ENCODE data around the gene BPIFA2. TPM values are rescaled to one million over a fixed set of nuclear protein-coding genes. Genes with fewer than 3 reads are reported as not detected.

The BPIFA2 gene
- total RNA-seq, 1 experiment from 2014 or later, result not detected

- DNase-seq (no peak), ATAC-seq (no peak)
- Histone ChIP-seq H3K9ac (ENCODE audit: low read length) (no peak overlapping the region), H3K27ac (ENCODE audit: low read length) (no peak overlapping the region), H3K36me3 (ENCODE audit: low read depth, low read length) (no peaks in the 10 kb centered on the region), H3K4me3 (ENCODE audit: low read length) (no peak overlapping the region), H3F3A (ENCODE audit: low read length, unreplicated experiment) (no peaks in the 10 kb centered on the region), H3K27me3 (ENCODE audit: low read length) (peaks cover 47% of the 10 kb centered on the region), H4K20me1 (ENCODE audit: low read length) (no peaks in the 10 kb centered on the region), H3K4me1 (ENCODE audit: insufficient read depth, low read length) (peaks cover 7% of the 10 kb centered on the region), H3K79me2 (ENCODE audit: low read length) (no peaks in the 10 kb centered on the region), H3K9me2 (replicated peaks; ENCODE audit: low read length) (no peaks in the 10 kb centered on the region), H3K9me3 (ENCODE audit: low read length) (no peaks in the 10 kb centered on the region), H2AFZ (ENCODE audit: low read length) (no peak overlapping the region), H3K4me2 (ENCODE audit: low read length) (no peak overlapping the region)
- BruUV-seq (replicated peaks), result no TSS peak
- ChIA-PET POLR2A (ENCODE audit: unreplicated experiment) (no interaction called here), CTCF (no interaction called here)
- intact Hi-C loops (cut with micrococcal nuclease), result no loop called here
- TF ChIP-seq, protein P1, sequence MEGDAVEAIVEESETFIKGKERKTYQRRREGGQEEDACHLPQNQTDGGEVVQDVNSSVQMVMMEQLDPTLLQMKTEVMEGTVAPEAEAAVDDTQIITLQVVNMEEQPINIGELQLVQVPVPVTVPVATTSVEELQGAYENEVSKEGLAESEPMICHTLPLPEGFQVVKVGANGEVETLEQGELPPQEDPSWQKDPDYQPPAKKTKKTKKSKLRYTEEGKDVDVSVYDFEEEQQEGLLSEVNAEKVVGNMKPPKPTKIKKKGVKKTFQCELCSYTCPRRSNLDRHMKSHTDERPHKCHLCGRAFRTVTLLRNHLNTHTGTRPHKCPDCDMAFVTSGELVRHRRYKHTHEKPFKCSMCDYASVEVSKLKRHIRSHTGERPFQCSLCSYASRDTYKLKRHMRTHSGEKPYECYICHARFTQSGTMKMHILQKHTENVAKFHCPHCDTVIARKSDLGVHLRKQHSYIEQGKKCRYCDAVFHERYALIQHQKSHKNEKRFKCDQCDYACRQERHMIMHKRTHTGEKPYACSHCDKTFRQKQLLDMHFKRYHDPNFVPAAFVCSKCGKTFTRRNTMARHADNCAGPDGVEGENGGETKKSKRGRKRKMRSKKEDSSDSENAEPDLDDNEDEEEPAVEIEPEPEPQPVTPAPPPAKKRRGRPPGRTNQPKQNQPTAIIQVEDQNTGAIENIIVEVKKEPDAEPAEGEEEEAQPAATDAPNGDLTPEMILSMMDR (conservative IDR thresholded peaks at IDR 0.05; ENCODE audit: low read depth, low read length), result no peak
- TF ChIP-seq EZH2phosphoT487 (IDR thresholded peaks at IDR 0.05; ENCODE audit: borderline replicate concordance, low read length) (no peak), EZH2 (IDR thresholded peaks at IDR 0.05; ENCODE audit: low read length, unreplicated experiment) (no peak)
These were observed 43.0 kb upstream of the BPIFA2 start for GRCh38 chr20:33124994-33125393.

DNA sequence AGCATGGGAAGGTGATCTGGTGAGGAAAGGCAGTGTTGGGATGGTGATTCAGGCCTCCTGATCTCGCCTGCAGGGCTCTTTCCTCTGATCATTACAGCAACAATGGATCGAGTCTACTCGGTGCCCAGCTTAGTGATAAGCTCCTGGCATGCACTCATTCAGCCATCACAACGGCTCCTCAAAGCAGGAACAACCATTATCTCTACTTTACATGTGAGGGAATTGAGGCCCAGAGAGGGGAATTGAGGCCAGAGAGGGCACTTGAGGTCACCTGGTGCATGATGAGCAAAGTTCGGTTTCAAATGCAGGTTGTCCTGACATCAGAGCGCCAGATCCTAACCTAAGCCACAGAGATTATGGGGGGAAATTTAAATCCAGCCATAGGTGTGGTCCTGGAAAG lies 42.0 kb upstream of the BPIFA2 start:
- no TSS peak for BruUV-seq (replicated peaks)
- Histone ChIP-seq H4K20me1 (ENCODE audit: low read length) (no peaks in the 10 kb centered on the region), H3K9me3 (ENCODE audit: low read length) (no peaks in the 10 kb centered on the region), H3K79me2 (ENCODE audit: low read length) (no peaks in the 10 kb centered on the region), H3K4me1 (ENCODE audit: insufficient read depth, low read length) (no peaks in the 10 kb centered on the region), H3K36me3 (ENCODE audit: low read depth, low read length) (no peaks in the 10 kb centered on the region), H3K27ac (ENCODE audit: low read length) (no peak overlapping the region), H3F3A (ENCODE audit: low read length, unreplicated experiment) (no peaks in the 10 kb centered on the region), H3K27me3 (ENCODE audit: low read length) (peaks cover 47% of the 10 kb centered on the region), H2AFZ (ENCODE audit: low read length) (no peak overlapping the region), H3K4me2 (ENCODE audit: low read length) (no peak overlapping the region), H3K4me3 (ENCODE audit: low read length) (no peak overlapping the region), H3K9ac (ENCODE audit: low read length) (no peak overlapping the region), H3K9me2 (replicated peaks; ENCODE audit: low read length) (no peaks in the 10 kb centered on the region)
- intact Hi-C loops (cut with micrococcal nuclease), result no loop called here
- POLR2A ChIA-PET (ENCODE audit: unreplicated experiment), result no interaction called here
- ATAC-seq, result no peak
- CTCF ChIA-PET, result no interaction called here
- DNase-seq, result no peak
- TF ChIP-seq EZH2 (IDR thresholded peaks at IDR 0.05; ENCODE audit: low read length, unreplicated experiment) (no peak), EZH2phosphoT487 (IDR thresholded peaks at IDR 0.05; ENCODE audit: borderline replicate concordance, low read length) (no peak)
- TF ChIP-seq, protein P1 (conservative IDR thresholded peaks at IDR 0.05; ENCODE audit: low read depth, low read length), result no peak

GRCh38 chr20:33127422-33128097 lies 40.4 kb upstream of the BPIFA2 start:
- no peaks in the 10 kb centered on the region for H3K9me2 ChIP-seq (replicated peaks; ENCODE audit: low read length)
- BruUV-seq (replicated peaks), result no TSS peak
- H3F3A ChIP-seq (ENCODE audit: low read length, unreplicated experiment), result no peaks in the 10 kb centered on the region
- no peak overlapping the region for H3K9ac ChIP-seq (ENCODE audit: low read length)
- no peak overlapping the region for H2AFZ ChIP-seq (ENCODE audit: low read length)
- DNase-seq (no peak), ATAC-seq (no peak)
- POLR2A ChIA-PET (ENCODE audit: unreplicated experiment), result no interaction called here
- TF ChIP-seq EZH2 (IDR thresholded peaks at IDR 0.05; ENCODE audit: low read length, unreplicated experiment), result no peak
- TF ChIP-seq, protein P1 (conservative IDR thresholded peaks at IDR 0.05; ENCODE audit: low read depth, low read length), result no peak
- TF ChIP-seq EZH2phosphoT487 (IDR thresholded peaks at IDR 0.05; ENCODE audit: borderline replicate concordance, low read length), result no peak
- peaks cover 50% of the 10 kb centered on the region for H3K27me3 ChIP-seq (ENCODE audit: low read length)
- H3K4me2 ChIP-seq (ENCODE audit: low read length), result no peak overlapping the region
- H3K9me3 ChIP-seq (ENCODE audit: low read length), result no peaks in the 10 kb centered on the region
- H3K4me1 ChIP-seq (ENCODE audit: insufficient read depth, low read length), result no peaks in the 10 kb centered on the region
- H4K20me1 ChIP-seq (ENCODE audit: low read length), result no peaks in the 10 kb centered on the region
- intact Hi-C loops (cut with micrococcal nuclease), result no loop called here
- H3K27ac ChIP-seq (ENCODE audit: low read length), result no peak overlapping the region
- H3K79me2 ChIP-seq (ENCODE audit: low read length), result no peaks in the 10 kb centered on the region
- CTCF ChIA-PET, result no interaction called here
- H3K36me3 ChIP-seq (ENCODE audit: low read depth, low read length), result no peaks in the 10 kb centered on the region
- no peak overlapping the region for H3K4me3 ChIP-seq (ENCODE audit: low read length)

All from PC-3 (cell line).